Left kidney (tissue), 8 donors: ENCODE measurements around the gene MSTN. TPM values are rescaled to one million over a fixed set of nuclear protein-coding genes. Genes with fewer than 3 reads are reported as not detected.

ENCODE experiments used
- DNase-seq: peaks from one replicate; pipeline ENCODE4 v3.0.0-alpha.2; 2013
- long read RNA-seq, 8 donors: transcript quantifications; one replicate each; lab custom pipeline, GENCODE V29; 2026
- polyA plus RNA-seq: library from polyadenylated mRNA; unstranded; fragments of 120-200 nt; gene quantifications from one replicate; pipeline ENCODE4 v1.2.1, GENCODE V29; 2013; ENCODE audit not compliant: insufficient read length

Gene MSTN
- polyA plus RNA-seq = 2.9 TPM
- long read RNA-seq, donor 1, partial matches to known transcripts = 0 of 1 reads
- long read RNA-seq, donor 1, other reads (novel, unspliced or antisense) = 0 of 1 reads
- long read RNA-seq, donor 2 = 0 reads
- long read RNA-seq, donor 3 = 0 reads
- long read RNA-seq, donor 4 = 0 reads
- long read RNA-seq, donor 5 = 0 reads
- long read RNA-seq, donor 6 = 0 reads
- long read RNA-seq, donor 7 = 0 reads
- long read RNA-seq, donor 8, partial matches to known transcripts = 0 of 1 reads
- long read RNA-seq, donor 8, other reads (novel, unspliced or antisense) = 0 of 1 reads

- no peak for DNase-seq
Observed at GRCh38 chr2:190062601-190063000, at the start of gene MSTN. Gene MSTN, minus strand, starts transcription at chr2:190062729. Its CDS starts 133 bp downstream, at chr2:190062596.

- no peak for DNase-seq
Observed at GRCh38 chr2:190111166-190111565, 48.6 kb upstream of the MSTN start.

GRCh38 chr2:190110699-190111098, 48.2 kb upstream of the MSTN start:
- no peak for DNase-seq

GRCh38 chr2:190110131-190110530, 47.6 kb upstream of the MSTN start:
- no peak for DNase-seq

- no peak for DNase-seq
Observed at GRCh38 chr2:190107409-190107808, 44.9 kb upstream of the MSTN start.

- DNase-seq = no peak
Observed at GRCh38 chr2:190106783-190107182, 44.3 kb upstream of the MSTN start.

DNA sequence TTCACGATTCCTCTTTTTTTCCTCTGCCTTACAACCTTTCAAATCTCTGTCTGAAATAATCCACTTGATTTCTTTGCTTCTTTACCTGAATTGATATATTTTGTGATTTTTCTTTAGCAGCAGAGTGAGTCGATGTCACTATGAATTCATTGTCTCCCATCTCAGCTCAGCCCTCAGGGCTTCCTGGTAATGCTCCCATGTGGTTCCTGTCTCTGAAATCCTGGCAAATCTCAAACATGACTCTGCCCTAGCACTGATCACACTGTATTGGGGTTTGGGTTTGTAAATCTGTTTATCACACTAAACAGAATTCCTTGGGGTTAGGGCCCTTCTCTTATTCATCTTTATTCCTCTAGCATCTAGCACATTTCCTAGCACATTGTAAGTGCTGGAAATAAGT, 43.0 kb upstream of the MSTN start:
- DNase-seq = no peak

DNA sequence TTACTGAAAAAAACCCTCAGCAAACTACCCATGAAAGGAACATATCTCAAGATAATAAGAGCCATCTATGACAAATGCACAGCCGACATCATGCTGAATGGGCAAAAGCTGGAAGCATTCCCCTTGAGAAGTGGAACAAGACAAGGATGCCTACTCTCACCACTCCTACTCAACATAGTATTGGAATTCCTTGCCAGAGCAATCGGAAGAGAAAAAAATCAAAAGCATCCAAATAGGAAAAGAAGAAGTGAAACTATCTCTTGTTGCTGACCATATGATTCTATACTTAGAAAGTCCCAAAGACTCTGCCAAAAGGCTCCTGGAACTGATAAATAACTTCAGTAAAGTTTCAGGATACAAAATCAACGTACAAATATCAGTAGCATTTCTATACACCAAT, 40.6 kb upstream of the MSTN start:
- no peak for DNase-seq

DNA sequence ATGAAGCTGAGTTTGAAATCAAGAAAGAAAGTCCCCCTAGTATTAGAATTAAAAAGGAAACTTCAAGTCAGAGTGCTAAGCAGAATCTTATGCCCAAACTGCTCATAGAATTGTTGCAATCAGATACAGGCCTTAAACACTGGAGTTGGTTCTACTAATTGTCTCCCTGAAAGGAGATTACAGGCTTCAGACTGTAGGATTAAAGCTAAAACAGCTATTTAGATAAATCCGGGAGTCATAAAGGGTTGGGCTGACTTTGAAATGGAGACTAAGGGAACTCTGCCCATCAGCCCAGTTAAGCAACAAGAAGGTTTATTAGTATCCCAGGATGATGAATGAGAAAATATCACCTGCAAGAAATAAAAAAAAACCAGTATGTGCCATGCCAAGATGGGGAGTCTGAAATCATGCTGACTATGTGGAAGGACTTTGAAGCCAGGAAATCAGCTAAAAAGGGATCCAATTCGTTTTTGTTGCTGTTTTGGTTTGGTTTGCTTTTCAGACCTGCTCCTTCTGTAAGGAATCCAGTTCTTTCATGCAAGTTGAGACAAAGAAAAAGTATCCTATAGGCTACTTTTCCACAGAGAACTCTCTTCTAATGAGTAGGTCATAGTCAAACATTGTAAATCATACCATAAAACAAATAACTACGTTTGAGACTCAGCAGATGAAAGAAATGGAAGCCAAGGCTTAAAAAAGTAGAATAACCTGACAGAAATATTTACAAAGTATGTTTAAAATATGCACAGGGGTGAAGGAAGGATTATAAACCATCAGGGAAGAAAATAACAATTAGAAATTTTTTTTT, 37.6 kb upstream of the MSTN start:
- no peak for DNase-seq

GRCh38 chr2:190098851-190099250, 36.3 kb upstream of the MSTN start:
- DNase-seq = no peak

GRCh38 chr2:190097115-190097514, 34.6 kb upstream of the MSTN start:
- no peak for DNase-seq

DNA sequence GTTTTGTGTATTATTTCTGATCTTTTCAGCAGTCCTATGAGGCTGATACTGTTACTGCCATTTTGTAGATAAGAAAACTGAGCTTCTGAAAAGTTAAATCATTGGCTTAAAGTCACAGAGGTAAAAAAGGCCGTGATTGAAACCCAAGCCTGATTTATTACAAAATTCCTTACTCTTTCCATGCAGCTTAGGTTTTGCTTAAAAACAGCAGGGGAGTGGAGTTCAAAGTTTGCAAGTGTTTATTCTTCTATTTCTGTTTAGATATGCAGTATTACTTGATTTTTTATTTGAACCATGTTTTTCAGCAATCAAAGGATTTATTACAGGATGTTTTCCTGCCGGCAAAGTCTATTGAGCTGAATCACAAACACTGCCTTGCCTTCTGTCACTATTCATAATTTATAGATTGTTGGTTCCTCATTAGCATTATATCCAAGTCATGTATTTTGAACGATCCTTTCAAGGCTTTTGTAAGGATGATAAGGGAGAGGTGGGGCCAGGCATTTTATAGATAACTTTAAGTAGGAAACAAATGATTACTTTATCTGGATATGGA, 31.9 kb upstream of the MSTN start:
- DNase-seq = peak; percentile 21

DNA sequence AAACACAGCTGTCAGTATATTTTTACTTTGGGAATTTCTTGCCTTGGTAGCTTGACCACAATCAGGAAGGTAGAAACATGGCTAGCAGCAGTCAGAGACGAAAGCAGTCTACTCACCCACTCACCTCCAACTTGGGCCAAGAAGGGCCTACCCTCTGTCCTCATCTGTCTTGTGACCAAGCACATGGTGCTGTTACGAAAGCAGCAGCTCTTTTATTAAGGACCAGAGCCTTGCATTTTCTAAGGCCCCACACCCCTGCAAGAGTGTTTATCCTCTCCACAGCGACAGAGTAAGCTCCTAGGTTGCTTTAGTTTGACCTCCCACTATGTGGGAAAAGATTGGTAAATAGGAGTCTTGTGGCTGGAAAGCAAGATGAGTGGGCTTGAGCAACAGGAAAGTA, 31.3 kb upstream of the MSTN start:
- no peak for DNase-seq

DNA sequence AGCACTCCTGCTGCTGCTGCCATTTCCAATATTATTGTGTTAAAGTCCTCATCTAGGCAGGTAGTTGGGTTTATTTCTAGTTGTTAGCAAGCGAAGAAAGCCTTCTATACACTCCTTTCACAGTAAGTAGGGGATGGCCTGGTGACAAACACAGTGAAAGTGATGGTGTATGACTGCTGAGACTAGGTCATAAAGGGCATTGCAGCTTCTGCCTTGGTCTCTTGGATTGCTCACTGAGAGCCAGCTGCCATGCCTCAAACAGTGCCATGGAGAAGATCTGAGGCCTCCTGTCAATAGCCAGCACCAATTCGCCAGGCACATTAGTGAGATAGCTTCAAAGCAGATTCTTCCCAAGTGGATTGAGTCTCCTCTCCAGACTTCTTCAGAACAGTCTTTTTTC, 27.6 kb upstream of the MSTN start:
- no peak for DNase-seq

GRCh38 chr2:190088917-190089316, 26.4 kb upstream of the MSTN start:
- DNase-seq = peak; percentile 76

GRCh38 chr2:190084704-190085103, 22.2 kb upstream of the MSTN start:
- DNase-seq = no peak

- DNase-seq = no peak
Observed at GRCh38 chr2:190082118-190082517, 19.6 kb upstream of the MSTN start.

- no peak for DNase-seq
Observed at GRCh38 chr2:190080527-190081049, 18.1 kb upstream of the MSTN start.

DNA sequence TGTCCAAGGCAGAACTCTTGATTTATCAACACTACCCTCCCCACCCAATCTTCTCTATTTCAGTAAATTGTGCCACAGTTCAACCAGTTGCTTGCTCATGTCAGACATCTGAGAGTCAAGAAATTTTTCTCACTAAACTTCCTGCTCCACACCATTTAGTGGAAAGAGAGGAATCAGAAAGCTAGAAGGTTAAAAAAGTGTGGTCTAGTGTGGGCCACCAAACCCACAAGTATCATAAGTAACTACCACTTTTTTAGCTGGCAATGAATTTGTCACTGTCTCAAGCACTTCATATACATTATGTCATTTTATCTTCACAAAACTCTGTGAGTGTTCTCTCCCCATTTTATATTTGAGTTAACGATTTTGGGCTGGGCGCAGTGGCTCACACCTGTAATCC, 16.6 kb upstream of the MSTN start:
- no peak for DNase-seq

GRCh38 chr2:190075623-190076022, 13.1 kb upstream of the MSTN start:
- DNase-seq = no peak

- DNase-seq = peak; percentile 75
Observed at GRCh38 chr2:190069936-190070696, 7.6 kb upstream of the MSTN start.

GRCh38 chr2:190068764-190069163, 6.2 kb upstream of the MSTN start:
- no peak for DNase-seq
